Activated naive CD8-positive, alpha-beta T cell treated with anti-CD3 and anti-CD28 coated beads, Interleukin-2, amount 10 ng/mL, durations not matched to agents 7 days and 5 days (primary cell): ENCODE data around the gene ATM. TPM values are rescaled to one million over a fixed set of nuclear protein-coding genes. Genes with fewer than 3 reads are reported as not detected.

Source experiments
- total RNA-seq, 2 experiments: library from RNA; stranded (reverse); gene quantifications; one replicate each; pipeline ENCODE4 v1.2.3, GENCODE V29; 2021

The ATM gene
- total RNA-seq, 2 experiments from 2014 or later = 287 to 333 TPM

Other genes starting within 250 kb of the ATM start
- gene CUL5, start 214.2 kb upstream of the ATM start, total RNA-seq = 10 to 100 TPM; 29.3 to 30.2 TPM
- 10 to 100 TPM; 41.5 to 42.2 TPM for gene ACAT1, start 101.5 kb upstream of the ATM start, total RNA-seq
- gene NPAT, start 429 bp upstream of the ATM start, total RNA-seq = 10 to 100 TPM; 57.6 to 58.0 TPM
- gene C11orf65, start 244.5 kb downstream of the ATM start, total RNA-seq = under 1 TPM; 0.57 to 0.80 TPM